ENCODE results near the gene SLC7A9. TPM values are rescaled to one million over a fixed set of nuclear protein-coding genes. Genes with fewer than 3 reads are reported as not detected.

The SLC7A9 gene
- total RNA-seq, 2 experiments from 2014 or later: not detected

- peaks cover 12% of the 10 kb centered on the region for H3K4me1 Mint-ChIP-seq (ENCODE audit: low read depth)
- DNase-seq: no peak
- H3K4me3 Mint-ChIP-seq: no peak overlapping the region
- intact Hi-C loops (cut with micrococcal nuclease): no loop called here
- CTCF ChIA-PET: no interaction called here
- no peak overlapping the region for H3K27ac Mint-ChIP-seq
- H3K9me3 Mint-ChIP-seq: no peaks in the 10 kb centered on the region
- H3K27me3 Mint-ChIP-seq (ENCODE audit: low read depth): no peaks in the 10 kb centered on the region
- no peaks in the 10 kb centered on the region for H3K36me3 Mint-ChIP-seq (ENCODE audit: low read depth)
These were observed 39.1 kb downstream of the SLC7A9 start for GRCh38 chr19:32830231-32831014.

GRCh38 chr19:32829345-32829896 lies 40.1 kb downstream of the SLC7A9 start:
- intact Hi-C loops (cut with micrococcal nuclease): no loop called here
- Mint-ChIP-seq H3K27ac (peak overlapping the region; percentile 51), H3K36me3 (ENCODE audit: low read depth) (no peaks in the 10 kb centered on the region), H3K4me1 (ENCODE audit: low read depth) (peaks cover 12% of the 10 kb centered on the region), H3K4me3 (no peak overlapping the region), H3K9me3 (no peaks in the 10 kb centered on the region), H3K27me3 (ENCODE audit: low read depth) (no peaks in the 10 kb centered on the region)
- CTCF ChIA-PET: interaction anchor here (0.6 kb wide), 1 partner anchor 64 kb away, joined by 3 read pairs; no protein-coding TSS in a partner anchor
- peak; percentile 43 for DNase-seq

GRCh38 chr19:32828643-32829344 lies 40.8 kb downstream of the SLC7A9 start:
- no peaks in the 10 kb centered on the region for H3K27me3 Mint-ChIP-seq (ENCODE audit: low read depth)
- intact Hi-C loops (cut with micrococcal nuclease): no loop called here
- H3K36me3 Mint-ChIP-seq (ENCODE audit: low read depth): no peaks in the 10 kb centered on the region
- peaks cover 12% of the 10 kb centered on the region for H3K4me1 Mint-ChIP-seq (ENCODE audit: low read depth)
- H3K4me3 Mint-ChIP-seq: no peak overlapping the region
- CTCF ChIA-PET: interaction anchor here (0.6 kb wide), 1 partner anchor 64 kb away, joined by 3 read pairs; no protein-coding TSS in a partner anchor
- H3K9me3 Mint-ChIP-seq: no peaks in the 10 kb centered on the region
- H3K27ac Mint-ChIP-seq: no peak overlapping the region
- DNase-seq: peak; percentile 11

- H3K27ac Mint-ChIP-seq: no peak overlapping the region
- CTCF ChIA-PET: no interaction called here
- H3K9me3 Mint-ChIP-seq: no peaks in the 10 kb centered on the region
- peaks cover 12% of the 10 kb centered on the region for H3K4me1 Mint-ChIP-seq (ENCODE audit: low read depth)
- intact Hi-C loops (cut with micrococcal nuclease): no loop called here
- no peak for DNase-seq
- H3K4me3 Mint-ChIP-seq: no peak overlapping the region
- H3K36me3 Mint-ChIP-seq (ENCODE audit: low read depth): no peaks in the 10 kb centered on the region
- peaks cover 3% of the 10 kb centered on the region for H3K27me3 Mint-ChIP-seq (ENCODE audit: low read depth)
These were observed 41.4 kb downstream of the SLC7A9 start for GRCh38 chr19:32828139-32828538.

- intact Hi-C loops (cut with micrococcal nuclease): no loop called here
- DNase-seq: no peak
- H3K27me3 Mint-ChIP-seq (ENCODE audit: low read depth): peaks cover 3% of the 10 kb centered on the region
- no peaks in the 10 kb centered on the region for H3K36me3 Mint-ChIP-seq (ENCODE audit: low read depth)
- no peaks in the 10 kb centered on the region for H3K9me3 Mint-ChIP-seq
- H3K27ac Mint-ChIP-seq: no peak overlapping the region
- peaks cover 16% of the 10 kb centered on the region for H3K4me1 Mint-ChIP-seq (ENCODE audit: low read depth)
- H3K4me3 Mint-ChIP-seq: no peak overlapping the region
- CTCF ChIA-PET: no interaction called here
These were observed 44.5 kb downstream of the SLC7A9 start for GRCh38 chr19:32824916-32825608.

- no peak overlapping the region for H3K27ac Mint-ChIP-seq
- intact Hi-C loops (cut with micrococcal nuclease): no loop called here
- H3K4me3 Mint-ChIP-seq: no peak overlapping the region
- peaks cover 20% of the 10 kb centered on the region for H3K4me1 Mint-ChIP-seq (ENCODE audit: low read depth)
- CTCF ChIA-PET: no interaction called here
- H3K36me3 Mint-ChIP-seq (ENCODE audit: low read depth): no peaks in the 10 kb centered on the region
- peaks cover 7% of the 10 kb centered on the region for H3K27me3 Mint-ChIP-seq (ENCODE audit: low read depth)
- DNase-seq: no peak
- no peaks in the 10 kb centered on the region for H3K9me3 Mint-ChIP-seq
These were observed 45.3 kb downstream of the SLC7A9 start for GRCh38 chr19:32824191-32824751.

GRCh38 chr19:32823747-32824102 lies 45.8 kb downstream of the SLC7A9 start:
- CTCF ChIA-PET: no interaction called here
- H3K9me3 Mint-ChIP-seq: no peaks in the 10 kb centered on the region
- no peak overlapping the region for H3K4me3 Mint-ChIP-seq
- no peak overlapping the region for H3K27ac Mint-ChIP-seq
- DNase-seq: no peak
- peaks cover 7% of the 10 kb centered on the region for H3K27me3 Mint-ChIP-seq (ENCODE audit: low read depth)
- no peaks in the 10 kb centered on the region for H3K36me3 Mint-ChIP-seq (ENCODE audit: low read depth)
- peaks cover 20% of the 10 kb centered on the region for H3K4me1 Mint-ChIP-seq (ENCODE audit: low read depth)
- intact Hi-C loops (cut with micrococcal nuclease): no loop called here

GRCh38 chr19:32822916-32823746 lies 46.4 kb downstream of the SLC7A9 start:
- no peak for DNase-seq
- CTCF ChIA-PET: no interaction called here
- intact Hi-C loops (cut with micrococcal nuclease): no loop called here

GRCh38 chr19:32819419-32820400 lies 49.9 kb downstream of the SLC7A9 start:
- no peak overlapping the region for H3K27ac Mint-ChIP-seq
- H3K4me1 Mint-ChIP-seq (ENCODE audit: low read depth): peaks cover 16% of the 10 kb centered on the region
- peaks cover 7% of the 10 kb centered on the region for H3K27me3 Mint-ChIP-seq (ENCODE audit: low read depth)
- no peak for DNase-seq
- CTCF ChIA-PET: no interaction called here
- H3K9me3 Mint-ChIP-seq: no peaks in the 10 kb centered on the region
- intact Hi-C loops (cut with micrococcal nuclease): no loop called here
- no peak overlapping the region for H3K4me3 Mint-ChIP-seq
- H3K36me3 Mint-ChIP-seq (ENCODE audit: low read depth): no peaks in the 10 kb centered on the region

More at GRCh38 chr19:32822916-32823746, 46.4 kb downstream of the SLC7A9 start:
- H3K9me3 Mint-ChIP-seq: no peaks in the 10 kb centered on the region
- H3K27me3 Mint-ChIP-seq (ENCODE audit: low read depth): peaks cover 7% of the 10 kb centered on the region
- no peak overlapping the region for H3K27ac Mint-ChIP-seq
- H3K4me1 Mint-ChIP-seq (ENCODE audit: low read depth): peaks cover 18% of the 10 kb centered on the region
- no peak overlapping the region for H3K4me3 Mint-ChIP-seq
- H3K36me3 Mint-ChIP-seq (ENCODE audit: low read depth): no peaks in the 10 kb centered on the region

- Mint-ChIP-seq H3K36me3 (ENCODE audit: low read depth) (no peaks in the 10 kb centered on the region), H3K27ac (no peak overlapping the region), H3K4me1 (ENCODE audit: low read depth) (peaks cover 25% of the 10 kb centered on the region), H3K9me3 (no peaks in the 10 kb centered on the region), H3K4me3 (no peak overlapping the region), H3K27me3 (ENCODE audit: low read depth) (peaks cover 7% of the 10 kb centered on the region)
- DNase-seq: no peak
- intact Hi-C loops (cut with micrococcal nuclease): no loop called here
- CTCF ChIA-PET: no interaction called here
These were observed 51.0 kb downstream of the SLC7A9 start for GRCh38 chr19:32818536-32818935.

Measured in activated naive CD4-positive, alpha-beta T cell treated with anti-CD3 and anti-CD28 coated beads for 36 hours (primary cell).